Uterus (tissue), 2 donors: ENCODE measurements around the gene CISD2.

Source experiments
- POLR2A ChIP-seq, 2 donors: fragments of 450-650 bp; IDR thresholded peaks; one replicate each; pipeline ENCODE4 v1.6.1; 2016; ENCODE audit warnings: antibody characterized with exemption in 2 of 2, mild to moderate bottlenecking in 1 of 2, moderate library complexity in 1 of 2
- TF ChIP-seq, protein P1 (sequence below), 4 experiments: fragments of 200-600 bp in 2 of 4; fragments of 450-650 bp in 2 of 4; sonication (generic) in 2 of 4; IDR thresholded peaks; one replicate each; pipeline ENCODE4 v1.5.1; 2016 to 2019; ENCODE audit warnings: antibody characterized with exemption in 4 of 4, mild to moderate bottlenecking in 2 of 4, moderate library complexity in 1 of 4

DNA sequence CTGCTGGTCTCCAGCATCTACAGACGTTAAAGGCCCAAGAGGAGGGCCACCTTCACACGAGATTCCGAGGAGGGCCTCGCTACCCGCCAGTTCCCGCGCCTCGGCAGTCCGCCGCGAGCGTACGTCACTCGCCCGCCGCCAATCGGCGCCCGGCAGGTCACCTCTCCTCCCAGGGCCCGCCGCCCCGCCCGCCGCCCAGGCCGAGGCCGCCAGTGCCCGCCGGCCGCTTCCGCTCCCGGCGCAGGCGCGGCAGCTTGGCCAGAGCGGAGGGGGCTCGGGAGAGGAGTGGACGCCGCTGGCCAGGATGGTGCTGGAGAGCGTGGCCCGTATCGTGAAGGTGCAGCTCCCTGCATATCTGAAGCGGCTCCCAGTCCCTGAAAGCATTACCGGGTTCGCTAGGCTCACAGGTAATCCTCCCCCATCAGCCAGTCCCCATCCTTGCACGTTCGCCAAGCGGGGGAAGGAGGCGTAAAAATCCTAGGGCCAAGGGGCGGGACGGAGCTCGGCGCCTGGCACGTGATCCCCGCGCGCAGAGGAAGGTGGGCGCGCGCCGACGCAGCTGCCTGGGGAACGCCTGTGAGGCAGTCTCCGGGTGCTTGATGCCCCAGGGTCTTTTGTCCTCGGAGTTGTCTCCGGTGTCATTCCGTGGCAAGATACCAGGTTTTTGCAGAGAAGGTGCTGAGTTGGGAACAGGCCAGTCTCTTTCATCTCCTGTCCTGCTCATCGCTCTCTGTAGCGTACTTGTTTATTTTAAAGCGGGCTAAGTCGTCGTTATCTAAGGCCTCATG, at the start of gene CISD2:
- TF ChIP-seq, protein P1, sequence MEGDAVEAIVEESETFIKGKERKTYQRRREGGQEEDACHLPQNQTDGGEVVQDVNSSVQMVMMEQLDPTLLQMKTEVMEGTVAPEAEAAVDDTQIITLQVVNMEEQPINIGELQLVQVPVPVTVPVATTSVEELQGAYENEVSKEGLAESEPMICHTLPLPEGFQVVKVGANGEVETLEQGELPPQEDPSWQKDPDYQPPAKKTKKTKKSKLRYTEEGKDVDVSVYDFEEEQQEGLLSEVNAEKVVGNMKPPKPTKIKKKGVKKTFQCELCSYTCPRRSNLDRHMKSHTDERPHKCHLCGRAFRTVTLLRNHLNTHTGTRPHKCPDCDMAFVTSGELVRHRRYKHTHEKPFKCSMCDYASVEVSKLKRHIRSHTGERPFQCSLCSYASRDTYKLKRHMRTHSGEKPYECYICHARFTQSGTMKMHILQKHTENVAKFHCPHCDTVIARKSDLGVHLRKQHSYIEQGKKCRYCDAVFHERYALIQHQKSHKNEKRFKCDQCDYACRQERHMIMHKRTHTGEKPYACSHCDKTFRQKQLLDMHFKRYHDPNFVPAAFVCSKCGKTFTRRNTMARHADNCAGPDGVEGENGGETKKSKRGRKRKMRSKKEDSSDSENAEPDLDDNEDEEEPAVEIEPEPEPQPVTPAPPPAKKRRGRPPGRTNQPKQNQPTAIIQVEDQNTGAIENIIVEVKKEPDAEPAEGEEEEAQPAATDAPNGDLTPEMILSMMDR (IDR thresholded peaks at IDR 0.05): peak in 3 of 4 experiments; percentile 6 to 28 (median 27)
- TF ChIP-seq POLR2A (IDR thresholded peaks at IDR 0.05): peak; percentile 76 to 77
